ENCODE data around the gene PXDC1.
"Not testable (repeated sequence)": the region's sequence is repeated elsewhere in the genome, so short reads cannot be mapped to it uniquely, and the experiment has no call there.

PXDC1 gene

DNA sequence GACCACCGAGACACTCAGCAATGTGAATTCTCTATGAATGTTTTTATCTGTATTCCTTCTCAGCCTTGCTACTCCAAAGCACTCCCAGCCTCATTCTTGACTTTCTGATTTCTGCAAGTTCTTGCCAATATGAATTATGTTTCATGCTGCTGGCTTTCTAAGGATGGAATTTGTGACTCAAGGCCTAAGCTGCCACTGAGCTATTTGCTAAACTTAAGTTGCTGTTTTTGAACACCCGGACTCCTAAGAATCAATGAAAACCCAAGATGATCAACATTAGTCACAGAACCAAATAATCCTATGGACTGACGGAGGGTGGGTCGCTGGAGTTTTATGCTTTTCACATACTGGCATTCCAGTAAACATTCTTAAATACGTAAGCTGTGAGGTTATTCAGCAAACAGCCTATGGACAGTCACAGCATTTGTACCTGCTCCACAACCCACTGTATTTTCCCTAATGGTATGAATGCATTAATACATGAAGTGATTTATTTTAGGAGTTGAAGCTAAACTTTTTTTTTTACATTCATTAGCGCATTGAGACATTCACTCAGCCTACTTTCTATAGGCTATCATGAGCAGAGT, 8.2 kb upstream of the PXDC1 start:
- H3K4me3 ChIP-seq (replicated peaks in 1 of 2; ENCODE audit: low read depth in 2 of 2, low read length in 2 of 2), result no peak overlapping the region
- TF ChIP-seq, protein P1, sequence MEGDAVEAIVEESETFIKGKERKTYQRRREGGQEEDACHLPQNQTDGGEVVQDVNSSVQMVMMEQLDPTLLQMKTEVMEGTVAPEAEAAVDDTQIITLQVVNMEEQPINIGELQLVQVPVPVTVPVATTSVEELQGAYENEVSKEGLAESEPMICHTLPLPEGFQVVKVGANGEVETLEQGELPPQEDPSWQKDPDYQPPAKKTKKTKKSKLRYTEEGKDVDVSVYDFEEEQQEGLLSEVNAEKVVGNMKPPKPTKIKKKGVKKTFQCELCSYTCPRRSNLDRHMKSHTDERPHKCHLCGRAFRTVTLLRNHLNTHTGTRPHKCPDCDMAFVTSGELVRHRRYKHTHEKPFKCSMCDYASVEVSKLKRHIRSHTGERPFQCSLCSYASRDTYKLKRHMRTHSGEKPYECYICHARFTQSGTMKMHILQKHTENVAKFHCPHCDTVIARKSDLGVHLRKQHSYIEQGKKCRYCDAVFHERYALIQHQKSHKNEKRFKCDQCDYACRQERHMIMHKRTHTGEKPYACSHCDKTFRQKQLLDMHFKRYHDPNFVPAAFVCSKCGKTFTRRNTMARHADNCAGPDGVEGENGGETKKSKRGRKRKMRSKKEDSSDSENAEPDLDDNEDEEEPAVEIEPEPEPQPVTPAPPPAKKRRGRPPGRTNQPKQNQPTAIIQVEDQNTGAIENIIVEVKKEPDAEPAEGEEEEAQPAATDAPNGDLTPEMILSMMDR (IDR thresholded peaks at IDR 0.05; ENCODE audit: low read depth, low read length), result no peak
- peak; percentile 88 to 91 for DNase-seq (ENCODE audit: low read depth in 2 of 2)

DNA sequence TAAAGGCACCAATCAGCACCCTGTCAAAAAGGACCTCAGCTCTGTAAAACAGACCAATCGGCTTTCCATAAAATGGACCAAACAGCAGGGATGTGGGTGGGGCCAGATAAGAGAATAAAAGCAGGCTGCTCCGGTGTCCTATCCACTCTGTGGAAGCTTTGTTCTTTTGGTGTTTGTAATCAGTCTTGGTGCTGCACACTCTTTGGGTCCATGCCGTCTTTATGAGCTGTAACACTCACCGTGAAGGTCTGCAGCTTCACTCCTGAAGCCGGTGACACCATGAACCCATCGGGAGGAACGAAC, 7.3 kb upstream of the PXDC1 start:
- no peak overlapping the region for H3K4me3 ChIP-seq (replicated peaks in 1 of 2; ENCODE audit: low read depth in 2 of 2, low read length in 2 of 2)
- DNase-seq (ENCODE audit: low read depth in 2 of 2), result no peak
- TF ChIP-seq, protein P1 (IDR thresholded peaks at IDR 0.05; ENCODE audit: low read depth, low read length), result no peak

DNA sequence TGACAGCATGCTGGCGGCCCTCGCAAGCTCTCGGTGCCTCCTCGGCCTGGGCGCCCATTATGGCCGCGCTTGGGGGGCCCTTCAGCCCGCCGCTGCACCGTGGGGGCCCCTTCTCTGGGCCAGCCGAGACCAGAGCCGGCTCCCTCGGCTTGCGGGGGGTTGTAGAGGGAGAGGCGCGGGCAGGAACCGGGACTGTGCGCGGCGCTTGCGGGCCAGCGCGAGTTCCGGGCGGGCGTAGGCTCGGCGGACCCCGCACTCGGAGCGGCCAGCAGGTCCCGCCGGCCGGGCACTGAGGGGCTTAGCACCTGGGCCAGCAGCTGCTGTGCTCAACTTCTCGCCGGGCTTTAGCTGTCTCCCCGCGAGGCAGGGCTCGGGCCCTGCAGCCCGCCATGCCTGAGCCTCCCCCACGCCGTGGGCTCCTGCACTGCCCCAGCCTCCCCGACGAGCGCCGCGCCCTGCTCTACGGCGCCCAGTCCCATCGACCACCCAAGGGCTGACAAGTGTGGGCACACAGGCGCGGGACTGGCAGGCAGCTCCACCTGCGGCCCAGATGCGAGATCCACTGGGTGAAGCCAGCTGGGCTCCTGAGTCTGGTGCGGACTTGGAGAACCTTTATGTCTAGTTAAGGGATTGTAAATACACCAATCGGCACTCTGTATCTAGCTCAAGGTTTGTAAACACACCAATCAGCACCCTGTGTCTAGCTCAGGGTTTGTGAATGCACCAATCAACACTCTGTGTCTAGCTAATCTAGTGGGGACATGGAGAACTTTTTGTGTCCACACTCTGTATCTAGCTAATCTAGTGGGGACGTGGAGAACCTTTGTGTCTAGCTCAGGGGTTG, 6.7 kb upstream of the PXDC1 start:
- H3K4me3 ChIP-seq (replicated peaks in 1 of 2; ENCODE audit: low read depth in 2 of 2, low read length in 2 of 2); DNase-seq (ENCODE audit: low read depth in 2 of 2): not testable (repeated sequence)

DNA sequence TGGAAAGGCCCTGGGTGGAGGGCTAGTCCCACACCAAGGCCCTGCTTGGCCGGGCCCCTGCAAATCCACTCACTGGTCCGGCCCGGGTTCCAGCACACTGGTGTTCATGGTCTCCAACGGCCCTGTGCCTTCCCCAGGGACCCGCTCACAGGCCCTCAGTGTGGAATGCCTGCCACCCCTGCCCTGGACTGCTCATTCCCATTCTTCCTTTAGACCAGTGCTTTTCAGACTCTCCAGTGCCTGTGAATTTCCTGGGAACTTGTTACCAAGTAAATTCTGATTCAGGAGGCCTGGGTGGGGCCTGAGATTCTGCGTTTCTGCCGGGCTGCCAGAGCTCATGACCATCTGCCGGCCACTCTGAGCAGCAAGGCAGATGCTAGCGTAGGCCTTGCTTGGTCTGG, 5.7 kb upstream of the PXDC1 start:
- DNase-seq (ENCODE audit: low read depth in 2 of 2), result no peak
- TF ChIP-seq, protein P1 (IDR thresholded peaks at IDR 0.05; ENCODE audit: low read depth, low read length), result no peak

DNA sequence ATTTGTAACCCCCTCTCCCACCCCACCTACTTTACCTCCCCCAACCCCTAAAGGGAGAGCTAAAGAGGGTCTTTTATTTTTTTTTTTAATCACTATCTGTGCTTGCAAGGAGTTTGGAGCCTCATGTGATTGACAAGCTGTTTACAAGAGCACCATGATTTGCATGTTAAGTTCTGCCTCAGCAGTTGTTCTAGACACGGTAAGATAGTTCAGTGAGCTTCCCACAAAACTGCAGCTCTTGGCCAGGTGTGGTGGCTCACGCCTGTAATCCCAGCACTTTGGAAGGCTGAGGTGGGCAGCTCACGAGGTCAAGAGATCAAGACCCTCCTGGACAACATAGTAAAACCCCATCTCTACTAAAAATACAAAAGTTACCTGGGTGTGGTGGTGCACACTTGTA, 5.0 kb upstream of the PXDC1 start:
- TF ChIP-seq, protein P1 (IDR thresholded peaks at IDR 0.05; ENCODE audit: low read depth, low read length), result no peak
- DNase-seq (ENCODE audit: low read depth in 2 of 2), result no peak
- H3K4me3 ChIP-seq (replicated peaks in 1 of 2; ENCODE audit: low read depth in 2 of 2, low read length in 2 of 2), result no peak overlapping the region

More for the DNA sequence above, 5.7 kb upstream of the PXDC1 start:
- no peak overlapping the region for H3K4me3 ChIP-seq (replicated peaks in 1 of 2; ENCODE audit: low read depth in 2 of 2, low read length in 2 of 2)

DNA sequence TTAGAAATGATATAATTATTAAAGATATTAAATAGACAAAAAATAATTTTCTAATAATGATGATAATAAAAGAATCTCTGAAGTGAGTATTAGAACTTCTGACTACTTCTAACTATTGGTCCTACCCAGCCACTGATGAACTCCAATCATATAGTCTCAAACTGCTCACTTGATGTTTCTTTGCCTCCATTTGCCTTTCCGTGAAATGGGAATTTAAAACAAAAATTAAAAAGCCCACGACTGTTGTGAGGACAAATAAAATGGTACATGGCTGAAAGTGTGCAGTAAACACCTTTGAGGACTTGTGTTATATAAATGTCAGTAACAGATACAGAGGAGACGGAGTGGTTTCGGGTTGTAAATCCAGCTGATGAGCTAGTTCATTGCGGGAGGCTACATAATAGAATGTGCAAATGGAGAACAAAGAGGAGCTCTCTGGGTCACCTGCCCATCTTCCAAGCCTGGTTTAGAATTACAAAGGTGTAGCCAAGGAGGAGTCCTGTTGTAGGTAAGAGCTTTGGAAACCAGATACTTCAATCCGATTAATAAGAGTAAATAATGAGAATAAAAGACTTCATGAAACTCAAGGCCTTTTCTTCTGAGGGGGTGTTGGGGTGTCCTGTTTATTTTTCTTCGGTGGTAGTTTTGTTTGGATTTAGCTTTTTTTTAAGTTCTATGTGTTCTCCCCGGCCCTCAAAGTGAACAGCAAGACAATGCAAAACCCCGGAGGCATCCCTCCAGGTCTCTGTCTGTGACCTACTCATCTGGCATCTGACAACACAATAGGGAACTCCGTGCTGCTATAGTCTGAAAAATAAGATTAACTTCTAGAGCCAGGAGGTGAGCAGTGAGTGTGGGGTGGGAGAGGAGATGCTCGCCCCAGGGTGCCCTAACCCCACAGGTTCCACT, 4.4 kb upstream of the PXDC1 start:
- H3K4me3 ChIP-seq (replicated peaks in 1 of 2; ENCODE audit: low read depth in 2 of 2, low read length in 2 of 2), result no peak overlapping the region
- DNase-seq (ENCODE audit: low read depth in 2 of 2), result no peak
- TF ChIP-seq, protein P1 (IDR thresholded peaks at IDR 0.05; ENCODE audit: low read depth, low read length), result no peak

DNA sequence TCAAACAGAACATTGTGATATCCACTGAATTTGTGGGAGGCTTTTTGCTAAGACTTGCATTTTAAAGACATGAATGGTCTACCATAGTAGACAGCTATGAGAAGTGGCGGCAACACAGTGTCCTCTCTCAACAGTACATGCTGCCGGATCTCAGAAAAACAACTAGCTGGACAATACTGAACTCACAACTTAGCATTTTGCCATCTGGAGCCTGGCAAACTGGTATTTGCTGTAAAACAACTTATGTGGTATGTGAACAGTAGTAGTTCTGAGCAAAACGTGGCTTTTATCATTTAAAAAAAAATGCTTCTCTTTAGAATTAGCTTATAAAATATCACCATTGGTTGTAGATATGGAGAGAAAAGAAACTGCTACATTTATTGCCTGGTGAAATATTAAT, 3.3 kb upstream of the PXDC1 start:
- H3K4me3 ChIP-seq (replicated peaks in 1 of 2; ENCODE audit: low read depth in 2 of 2, low read length in 2 of 2), result no peak overlapping the region
- TF ChIP-seq, protein P1 (IDR thresholded peaks at IDR 0.05; ENCODE audit: low read depth, low read length), result no peak
- no peak for DNase-seq (ENCODE audit: low read depth in 2 of 2)

DNA sequence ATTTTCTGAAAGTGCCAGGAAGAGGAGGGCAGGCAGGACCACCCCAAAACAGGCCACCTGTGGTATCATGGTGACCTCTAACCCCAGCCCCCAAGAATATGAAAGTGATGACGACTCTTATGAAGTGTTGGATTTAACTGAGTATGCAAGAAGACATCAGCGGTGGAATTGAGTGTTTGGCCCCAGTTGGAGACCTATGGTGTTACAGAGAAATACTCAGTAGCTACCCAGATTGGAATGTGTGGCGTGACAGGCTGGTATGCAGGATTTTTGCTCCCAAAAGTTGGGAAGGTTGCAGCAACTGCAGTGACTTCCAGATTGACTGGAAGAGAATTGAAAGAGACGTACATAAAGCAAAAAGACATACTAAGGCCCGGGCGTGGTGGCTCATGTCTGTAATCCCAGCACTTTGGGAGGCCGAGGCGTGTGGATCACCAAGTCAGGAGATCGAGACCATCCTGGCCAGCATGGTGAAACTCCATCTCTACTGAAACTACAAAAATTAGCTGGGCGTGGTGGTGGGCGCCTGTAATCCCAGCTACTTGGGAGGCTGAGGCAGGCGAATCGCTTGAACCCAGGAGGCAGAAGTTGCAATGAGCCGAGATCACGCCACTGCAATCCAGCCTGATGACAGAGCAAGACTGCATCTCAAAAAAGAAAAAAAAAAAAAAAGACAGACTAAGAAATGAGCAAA, 2.7 kb upstream of the PXDC1 start:
- DNase-seq (ENCODE audit: low read depth in 2 of 2); H3K4me3 ChIP-seq (replicated peaks in 1 of 2; ENCODE audit: low read depth in 2 of 2, low read length in 2 of 2): not testable (repeated sequence)

Measured in cardiac fibroblast (primary cell).